HG02870 (cell line): ENCODE measurements around the gene SNAPC1.

Source experiments
- ATAC-seq: cut with Tn5 transposase; IDR thresholded peaks from one replicate; pipeline ENCODE4 v1.9.1; 2021; ENCODE audit warnings: mild to moderate bottlenecking, moderate library complexity; ENCODE audit not compliant: unreplicated experiment

Gene SNAPC1

GRCh38 chr14:61805451-61805850 lies 43.2 kb downstream of the SNAPC1 start:
- no peak for ATAC-seq

DNA sequence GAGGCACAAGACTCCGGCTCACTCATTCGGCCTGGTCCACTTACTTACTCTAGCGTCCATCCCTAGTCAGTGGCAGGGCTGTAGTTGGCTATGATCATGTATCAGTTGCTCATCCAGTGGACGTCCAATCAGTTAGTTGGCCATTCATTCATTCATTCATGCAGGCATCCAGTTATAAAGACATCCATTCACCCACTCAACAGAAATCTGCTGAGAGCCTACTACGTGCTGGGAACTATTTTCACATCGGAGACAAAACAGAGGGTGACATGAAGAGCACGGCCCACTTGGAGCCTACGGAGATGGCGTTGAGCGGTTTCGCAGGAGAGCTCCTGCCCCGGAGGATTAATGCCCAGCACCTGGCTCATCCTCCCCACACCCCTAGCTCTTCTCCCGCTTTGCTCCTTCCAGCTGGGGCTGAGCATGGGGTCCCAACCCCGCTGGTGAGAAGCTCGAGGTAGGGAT lies 49.7 kb downstream of the SNAPC1 start:
- no peak for ATAC-seq

GRCh38 chr14:61812347-61813095 lies 50.3 kb downstream of the SNAPC1 start, which contains the start of gene SYT16:
Gene SYT16, plus strand, starts transcription at chr14:61812703.
- no peak for ATAC-seq

DNA sequence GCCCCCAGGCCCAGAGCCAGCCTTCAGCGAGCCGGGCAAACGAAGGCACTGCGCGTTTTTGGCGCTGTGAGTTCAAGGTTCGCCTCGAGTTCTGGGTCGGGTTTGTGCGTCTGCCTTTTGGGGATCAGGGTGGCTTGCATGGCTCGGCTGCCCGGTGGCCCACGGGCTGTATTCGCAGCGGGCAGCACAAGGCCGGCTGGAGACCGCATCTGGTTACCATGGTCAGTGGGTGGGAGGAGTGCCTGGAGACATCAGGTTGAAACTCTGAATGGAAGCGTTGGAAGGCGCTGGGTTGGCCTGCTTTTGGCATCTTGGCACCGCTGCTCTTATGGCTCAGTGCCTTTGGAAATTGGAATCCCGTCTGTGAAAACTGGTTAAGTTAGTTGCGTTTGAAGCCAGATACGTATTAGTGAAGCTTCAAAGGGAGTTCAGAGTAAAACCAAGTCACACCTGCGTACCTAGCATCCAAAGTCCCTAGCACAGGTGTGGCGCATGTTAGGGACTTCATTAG lies 50.9 kb downstream of the SNAPC1 start:
- no peak for ATAC-seq

DNA sequence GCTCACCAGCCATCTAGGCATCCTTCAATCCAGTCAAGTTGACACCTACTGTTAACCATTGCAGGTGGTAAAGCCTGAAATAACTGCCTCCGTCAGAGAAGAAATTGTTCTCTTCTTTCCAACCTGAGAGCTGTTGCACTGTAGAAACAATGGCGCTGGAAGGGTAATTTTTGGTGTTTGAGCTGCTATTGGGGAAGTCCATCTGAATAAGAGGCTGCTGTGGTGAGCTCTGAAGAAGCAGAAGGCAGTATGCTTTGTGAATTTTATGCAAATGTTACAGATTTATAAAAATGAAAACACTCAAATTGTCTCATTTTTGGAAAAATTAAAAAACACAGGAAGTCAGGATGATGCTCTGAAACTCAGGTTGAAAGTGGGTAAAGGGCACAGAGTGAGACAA lies 60.2 kb downstream of the SNAPC1 start:
- no peak for ATAC-seq

GRCh38 chr14:61832783-61833182 lies 70.6 kb downstream of the SNAPC1 start:
- ATAC-seq: no peak

DNA sequence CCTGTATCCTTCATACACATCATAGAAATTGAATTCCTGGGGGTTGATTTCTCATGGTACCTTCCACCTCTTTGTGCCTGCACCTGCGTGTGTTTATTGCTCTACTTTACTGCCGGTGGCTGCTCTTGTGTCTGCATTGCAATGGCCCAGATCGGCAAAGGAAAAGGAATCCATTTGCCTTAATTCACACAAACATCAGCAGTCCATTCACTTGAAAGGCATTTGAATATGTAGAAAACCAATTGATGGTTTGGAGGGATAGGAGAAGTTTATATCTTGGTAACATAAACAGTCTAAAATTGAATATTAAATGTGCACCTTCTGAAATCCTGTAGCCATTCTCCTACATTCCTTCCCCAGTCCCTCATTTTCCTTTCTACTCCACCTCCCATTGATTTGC lies 74.0 kb downstream of the SNAPC1 start:
- no peak for ATAC-seq

DNA sequence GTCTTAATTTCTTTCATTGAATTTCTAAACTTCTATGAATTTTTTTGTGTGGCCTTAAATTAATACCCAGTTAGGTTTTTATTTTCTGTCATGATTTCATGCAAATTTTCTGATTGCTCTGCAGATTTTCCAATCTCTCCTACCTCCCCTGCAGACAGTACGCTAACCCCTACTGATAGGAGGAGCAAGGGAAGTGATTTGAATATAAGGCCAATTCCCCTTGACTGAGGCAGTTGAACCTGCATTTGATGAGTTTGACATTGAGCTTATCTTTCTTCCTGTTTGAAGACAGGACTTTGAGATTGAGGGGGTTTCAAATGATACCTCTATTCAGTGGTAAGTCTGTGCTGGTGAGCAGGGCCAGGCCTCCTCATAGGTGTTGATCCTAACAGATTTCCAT lies 74.6 kb downstream of the SNAPC1 start:
- no peak for ATAC-seq

GRCh38 chr14:61837336-61838229 lies 75.4 kb downstream of the SNAPC1 start:
- ATAC-seq: peak; percentile 84

DNA sequence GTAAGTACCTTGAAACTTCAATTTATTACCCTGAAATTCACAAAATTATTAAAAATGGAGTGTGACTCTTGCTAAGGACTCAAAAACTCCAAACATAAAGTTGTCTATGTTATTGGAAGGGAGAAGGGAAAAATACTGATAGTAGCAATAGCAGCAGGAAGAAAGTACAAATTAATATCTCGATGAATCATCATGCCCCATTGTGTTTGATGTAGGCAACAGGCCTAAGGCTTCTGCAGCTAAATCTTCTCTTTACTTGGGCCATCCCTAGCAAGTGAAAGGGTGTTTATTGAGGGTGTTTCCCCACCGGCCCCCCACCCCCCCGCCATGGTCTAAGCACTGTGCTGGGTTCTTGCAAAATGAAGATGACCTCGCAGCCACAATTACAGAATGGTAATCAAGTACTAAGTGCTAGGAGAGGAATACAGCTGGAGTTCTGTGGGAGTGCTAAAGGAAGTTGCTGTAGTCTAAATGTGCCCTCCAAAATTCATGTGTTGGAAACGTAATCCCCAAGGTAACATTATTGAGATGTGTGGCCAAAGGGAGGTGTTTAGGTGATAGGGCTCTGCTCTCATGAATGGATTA lies 76.5 kb downstream of the SNAPC1 start:
- no peak for ATAC-seq

DNA sequence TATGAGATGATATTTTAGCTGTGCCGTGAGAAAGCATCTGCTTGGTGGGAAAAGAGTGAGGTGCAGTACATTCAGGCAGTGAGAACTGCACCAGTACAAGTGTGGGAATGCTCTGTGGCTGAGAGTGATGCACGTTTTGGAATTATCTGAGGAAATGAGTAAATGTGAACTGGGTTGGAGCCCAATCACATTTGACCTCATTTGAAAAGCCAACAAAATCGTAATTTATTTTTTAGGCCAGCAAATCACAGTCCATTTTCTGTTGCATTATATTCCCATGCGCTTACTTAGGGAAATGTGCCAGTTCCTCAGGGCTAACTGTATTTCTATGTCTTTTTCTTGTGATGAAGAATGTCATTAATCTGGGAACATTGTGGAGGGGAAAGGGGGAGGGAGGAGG lies 77.3 kb downstream of the SNAPC1 start:
- ATAC-seq: no peak

GRCh38 chr14:61841145-61841544 lies 78.9 kb downstream of the SNAPC1 start:
- no peak for ATAC-seq
